Measurements from ENCODE around the gene KIAA1217.
"Not testable (repeated sequence)": the region's sequence is repeated elsewhere in the genome, so short reads cannot be mapped to it uniquely, and the experiment has no call there.

KIAA1217 gene

DNA sequence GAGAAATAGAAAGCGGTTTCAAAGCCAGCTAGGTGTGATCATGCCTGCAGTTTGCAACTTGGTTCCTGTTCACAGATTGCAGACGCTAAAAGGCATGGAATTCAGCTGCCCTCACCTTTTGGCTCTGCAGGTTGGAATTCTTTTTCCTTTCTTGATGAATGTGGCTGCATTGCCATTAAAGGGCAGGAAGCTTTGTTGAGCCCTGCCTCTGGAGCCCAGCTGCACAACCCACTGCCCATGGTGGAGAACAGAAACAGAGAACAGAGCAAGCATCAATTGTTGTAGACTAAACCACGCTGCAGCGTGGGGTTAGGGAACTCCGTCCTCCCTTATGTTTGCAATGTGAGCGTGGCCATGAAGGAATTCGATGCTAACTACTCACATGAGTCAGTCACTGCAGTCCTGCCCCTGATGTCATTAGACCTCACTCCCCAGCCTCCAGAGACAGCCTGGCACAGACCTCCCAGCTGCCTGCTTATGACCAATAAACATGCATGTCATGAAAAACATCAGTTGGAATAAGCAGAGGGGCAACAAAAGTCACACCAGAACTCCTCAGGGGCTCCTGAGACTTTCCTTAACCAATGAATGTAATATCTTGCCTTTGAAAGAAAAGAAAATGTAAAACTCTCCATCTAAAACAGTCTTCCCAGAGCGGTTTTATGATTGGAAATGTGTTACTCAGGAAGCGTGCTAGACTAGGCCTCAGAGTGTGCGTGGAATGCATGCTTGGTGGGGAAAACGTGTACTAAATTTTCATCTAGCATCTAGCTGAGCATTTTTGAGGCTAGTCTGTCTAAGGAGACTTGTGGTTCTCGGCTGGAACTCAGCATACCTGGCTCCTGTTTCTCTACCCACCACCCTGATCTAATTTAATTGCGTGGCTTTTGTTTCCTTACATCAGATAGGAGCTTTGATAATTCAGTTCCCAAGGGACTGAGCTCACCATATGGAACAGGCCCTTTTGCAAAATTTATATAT lies 232.2 kb downstream of the KIAA1217 start:
- peaks cover 9% of the 10 kb centered on the region in 2 donors for H3K27me3 Mint-ChIP-seq
- DNase-seq (no peak), ATAC-seq (replicated peaks) (no peak)
- H3K36me3 Mint-ChIP-seq (ENCODE audit: insufficient read depth), result no peaks in the 10 kb centered on the region
- H3K4me3 Mint-ChIP-seq, result no peak overlapping the region
- H3K4me1 Mint-ChIP-seq (ENCODE audit: low read depth in 2 of 2), result no peaks in the 10 kb centered on the region
- no peaks in the 10 kb centered on the region for H3K9me3 Mint-ChIP-seq
- H3K27ac Mint-ChIP-seq, result no peak overlapping the region

- H3K27me3 Mint-ChIP-seq, result peaks cover 9% of the 10 kb centered on the region in 2 donors
- DNase-seq (no peak), ATAC-seq (replicated peaks) (no peak)
- no peaks in the 10 kb centered on the region for H3K36me3 Mint-ChIP-seq (ENCODE audit: insufficient read depth)
- H3K9me3 Mint-ChIP-seq, result no peaks in the 10 kb centered on the region
- no peak overlapping the region for H3K27ac Mint-ChIP-seq
- H3K4me3 Mint-ChIP-seq, result no peak overlapping the region
- no peaks in the 10 kb centered on the region for H3K4me1 Mint-ChIP-seq (ENCODE audit: low read depth in 2 of 2)
Observed at GRCh38 chr10:24442234-24442633, 233.3 kb downstream of the KIAA1217 start.

DNA sequence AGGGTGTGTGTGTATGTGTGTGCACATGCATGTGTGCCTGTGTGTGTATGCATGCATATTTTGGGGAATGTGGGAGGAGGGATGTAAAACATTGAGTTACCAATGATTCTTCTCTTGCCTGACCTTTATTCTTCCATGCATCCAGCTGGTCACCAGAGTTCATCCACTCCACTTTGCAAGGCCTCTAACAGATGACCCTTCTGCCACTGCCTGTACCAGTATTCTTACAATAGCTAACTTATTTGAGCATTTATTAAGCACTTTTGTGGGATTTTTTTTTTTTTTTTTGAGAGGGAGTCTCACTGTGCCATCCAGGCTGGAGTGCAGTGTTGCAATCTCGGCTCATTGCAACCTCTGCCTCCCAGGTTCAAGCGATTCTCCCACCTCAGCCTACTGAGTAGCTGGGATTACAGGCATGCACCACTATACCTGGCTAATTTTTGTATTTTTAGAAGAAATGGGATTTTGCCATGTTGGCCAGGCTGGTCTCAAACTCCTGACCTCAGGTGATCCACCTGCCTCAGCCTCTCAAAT lies 233.8 kb downstream of the KIAA1217 start:
- ATAC-seq (replicated peaks); H3K4me1 Mint-ChIP-seq (ENCODE audit: low read depth in 2 of 2); DNase-seq; H3K27ac Mint-ChIP-seq; H3K9me3 Mint-ChIP-seq; H3K4me3 Mint-ChIP-seq; H3K36me3 Mint-ChIP-seq (ENCODE audit: insufficient read depth): not testable (repeated sequence)
- peaks cover 9 to 14% of the 10 kb centered on the region in 2 donors for H3K27me3 Mint-ChIP-seq

- no peak overlapping the region for H3K27ac Mint-ChIP-seq
- peaks cover 9 to 16% of the 10 kb centered on the region in 2 donors for H3K27me3 Mint-ChIP-seq
- H3K4me1 Mint-ChIP-seq (ENCODE audit: low read depth in 2 of 2), result no peaks in the 10 kb centered on the region
- ATAC-seq (replicated peaks), result no peak
- no peaks in the 10 kb centered on the region for H3K36me3 Mint-ChIP-seq (ENCODE audit: insufficient read depth)
- H3K4me3 Mint-ChIP-seq, result no peak overlapping the region
- DNase-seq, result no peak
- H3K9me3 Mint-ChIP-seq, result no peaks in the 10 kb centered on the region
Observed at GRCh38 chr10:24444337-24444736, 235.4 kb downstream of the KIAA1217 start.

DNA sequence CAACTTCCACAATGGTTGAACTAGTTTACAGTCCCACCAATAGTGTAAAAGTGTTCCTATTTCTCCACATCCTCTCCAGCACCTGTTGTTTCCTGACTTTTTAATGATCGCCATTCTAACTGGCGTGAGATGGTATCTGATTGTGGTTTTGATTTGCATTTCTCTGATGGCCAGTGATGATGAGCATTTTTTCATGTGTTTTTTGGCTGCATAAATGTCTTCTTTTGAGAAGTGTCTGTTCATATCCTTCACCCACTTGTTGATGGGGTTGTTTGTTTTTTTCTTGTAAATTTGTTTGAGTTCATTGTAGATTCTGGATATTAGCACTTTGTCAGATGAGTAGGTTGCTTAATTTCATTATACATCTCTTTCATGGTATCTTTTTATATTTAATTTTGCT lies 237.0 kb downstream of the KIAA1217 start:
- not testable (repeated sequence) for DNase-seq; ATAC-seq (replicated peaks); H3K36me3 Mint-ChIP-seq (ENCODE audit: insufficient read depth); H3K4me3 Mint-ChIP-seq; H3K9me3 Mint-ChIP-seq; H3K27ac Mint-ChIP-seq; H3K4me1 Mint-ChIP-seq (ENCODE audit: low read depth in 2 of 2)
- H3K27me3 Mint-ChIP-seq, result peaks cover 9 to 17% of the 10 kb centered on the region in 2 donors

DNA sequence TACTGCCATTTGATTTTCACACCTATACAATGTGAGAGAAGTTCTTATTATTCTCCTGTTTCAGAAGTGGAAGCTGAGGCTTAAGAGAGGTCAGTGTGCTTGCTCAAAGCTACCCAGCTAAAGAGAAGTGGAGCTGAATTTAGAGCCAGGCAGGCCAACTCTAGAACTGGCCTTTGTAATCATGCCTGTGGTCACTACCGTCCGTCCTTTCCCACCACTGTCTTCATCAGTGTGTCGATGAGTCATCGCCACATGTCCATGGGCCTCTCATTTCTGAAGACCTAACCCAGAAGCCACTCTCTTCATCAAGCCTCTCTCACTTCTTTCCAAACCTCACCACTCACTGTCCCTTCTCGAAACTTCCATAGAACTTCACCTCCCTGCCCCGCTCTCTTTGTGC lies 237.8 kb downstream of the KIAA1217 start:
- Mint-ChIP-seq H3K27ac (no peak overlapping the region), H3K36me3 (ENCODE audit: insufficient read depth) (no peaks in the 10 kb centered on the region), H3K9me3 (no peaks in the 10 kb centered on the region), H3K4me1 (ENCODE audit: low read depth in 2 of 2) (peaks cover 0 to 5% of the 10 kb centered on the region in 2 donors), H3K4me3 (no peak overlapping the region), H3K27me3 (peaks cover 9 to 25% of the 10 kb centered on the region in 2 donors)
- DNase-seq (no peak), ATAC-seq (replicated peaks) (no peak)

GRCh38 chr10:24448351-24448999 lies 239.5 kb downstream of the KIAA1217 start:
- Mint-ChIP-seq H3K4me1 (ENCODE audit: low read depth in 2 of 2) (peaks cover 0 to 6% of the 10 kb centered on the region in 2 donors), H3K27me3 (peaks cover 5 to 23% of the 10 kb centered on the region in 2 donors), H3K36me3 (ENCODE audit: insufficient read depth) (no peaks in the 10 kb centered on the region), H3K27ac (no peak overlapping the region), H3K4me3 (no peak overlapping the region), H3K9me3 (no peaks in the 10 kb centered on the region)
- ATAC-seq (replicated peaks) (no peak), DNase-seq (no peak)

DNA sequence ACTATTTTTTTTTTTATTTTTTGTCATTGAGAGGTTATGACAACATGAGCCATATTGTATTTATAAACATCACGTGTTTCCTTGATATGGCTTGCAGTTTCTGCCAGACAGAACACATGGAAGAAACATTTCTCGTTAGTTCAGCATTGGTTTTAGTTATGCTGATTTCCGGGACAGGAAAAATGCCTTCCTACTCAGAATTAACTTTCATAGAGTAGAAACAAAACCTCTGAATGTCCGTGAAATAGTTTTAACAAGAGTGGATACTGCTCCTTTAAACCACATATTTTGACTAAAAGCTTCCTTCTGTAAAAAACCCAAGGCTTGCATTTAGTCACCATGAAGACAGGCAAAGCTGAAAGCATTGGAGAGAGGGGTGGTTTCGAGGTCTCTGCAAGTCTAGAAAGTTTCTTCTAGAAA lies 240.4 kb downstream of the KIAA1217 start:
- Mint-ChIP-seq H3K27me3 (peaks cover 0 to 29% of the 10 kb centered on the region in 2 donors), H3K36me3 (ENCODE audit: insufficient read depth) (no peaks in the 10 kb centered on the region), H3K4me3 (no peak overlapping the region), H3K9me3 (no peaks in the 10 kb centered on the region), H3K4me1 (ENCODE audit: low read depth in 2 of 2) (peaks cover 0 to 6% of the 10 kb centered on the region in 2 donors), H3K27ac (no peak overlapping the region)
- no peak for DNase-seq
- no peak for ATAC-seq (replicated peaks)

DNA sequence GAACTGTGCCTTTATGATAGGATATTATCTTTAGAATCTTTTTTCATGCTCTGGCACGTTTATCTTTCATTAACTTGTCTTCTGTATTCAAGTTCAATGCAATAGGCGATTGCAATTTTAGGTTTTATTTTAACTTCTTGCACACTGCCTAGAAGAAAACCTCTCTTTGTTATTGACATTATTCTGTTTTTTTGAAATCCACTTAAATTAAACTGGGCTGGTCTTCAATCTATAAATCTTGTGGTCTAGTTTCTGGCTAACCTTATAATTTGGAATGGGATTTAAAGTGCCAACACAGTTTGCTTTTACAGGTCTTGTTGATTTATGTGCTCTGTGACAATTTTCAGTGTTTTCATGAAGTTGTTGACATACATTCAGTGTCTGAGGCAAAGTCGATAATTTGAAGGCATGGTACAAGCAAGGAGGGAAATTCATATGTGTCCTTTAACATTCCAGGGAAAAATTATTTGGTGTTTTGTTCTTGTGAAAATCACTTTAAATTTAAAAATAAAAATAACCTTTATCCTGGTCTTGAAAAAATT lies 240.9 kb downstream of the KIAA1217 start:
- Mint-ChIP-seq H3K4me1 (ENCODE audit: low read depth in 2 of 2) (peaks cover 0 to 6% of the 10 kb centered on the region in 2 donors), H3K27me3 (peaks cover 0 to 33% of the 10 kb centered on the region in 2 donors), H3K4me3 (no peak overlapping the region), H3K27ac (no peak overlapping the region), H3K9me3 (no peaks in the 10 kb centered on the region), H3K36me3 (ENCODE audit: insufficient read depth) (no peaks in the 10 kb centered on the region)
- DNase-seq, result no peak
- no peak for ATAC-seq (replicated peaks)

DNA sequence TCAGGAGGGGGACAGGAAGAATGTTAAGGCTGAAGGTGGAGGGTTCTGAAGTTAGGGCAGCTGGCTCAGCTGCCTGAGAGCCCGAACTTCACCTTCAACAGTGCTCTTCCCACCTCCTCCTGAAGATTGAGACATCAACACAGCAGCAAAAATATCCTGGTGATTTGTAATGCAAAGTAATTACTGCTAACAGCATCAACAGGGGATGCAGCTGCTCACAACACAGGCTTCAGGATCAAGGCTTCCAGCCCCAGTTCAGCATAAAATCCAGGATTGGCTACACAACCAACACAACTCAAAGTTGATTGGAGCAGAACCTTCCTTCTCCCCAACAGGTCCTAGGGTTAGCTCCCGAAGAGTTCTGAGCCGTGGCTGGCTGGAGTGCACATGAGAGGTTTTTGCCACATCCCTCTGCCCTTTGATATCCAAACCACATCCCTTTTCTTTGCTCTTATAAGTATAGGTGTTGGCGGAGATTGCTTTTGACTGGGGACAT lies 242.4 kb downstream of the KIAA1217 start:
- Mint-ChIP-seq H3K36me3 (ENCODE audit: insufficient read depth) (no peaks in the 10 kb centered on the region), H3K9me3 (no peaks in the 10 kb centered on the region), H3K27me3 (peaks cover 4 to 45% of the 10 kb centered on the region in 2 donors), H3K4me1 (ENCODE audit: low read depth in 2 of 2) (peaks cover 0 to 6% of the 10 kb centered on the region in 2 donors), H3K27ac (no peak overlapping the region), H3K4me3 (peak overlapping the region in 1 of 2 donors; percentile 27)
- ATAC-seq (replicated peaks), result no peak
- no peak for DNase-seq

DNA sequence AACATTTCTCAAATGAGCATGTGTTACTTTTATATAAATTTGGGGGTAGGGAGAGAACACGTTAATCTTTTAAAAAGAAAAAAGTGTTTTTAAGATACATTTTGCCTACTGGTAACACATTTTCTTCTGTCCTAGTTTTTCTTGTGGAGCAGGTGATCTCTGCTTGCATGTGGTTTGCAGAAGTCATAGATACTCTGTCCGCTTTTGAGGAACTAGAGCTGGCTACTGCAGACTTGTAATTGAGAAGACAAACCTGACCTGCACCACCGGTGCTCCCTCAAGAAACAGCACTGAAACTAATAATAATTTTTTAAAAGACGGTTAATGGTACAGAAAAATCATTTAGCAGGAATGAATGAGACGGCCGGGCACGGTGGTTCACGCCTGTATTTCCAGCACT lies 243.1 kb downstream of the KIAA1217 start:
- ATAC-seq (replicated peaks), result no peak
- Mint-ChIP-seq H3K36me3 (ENCODE audit: insufficient read depth) (no peaks in the 10 kb centered on the region), H3K4me1 (ENCODE audit: low read depth in 2 of 2) (peaks cover 0 to 6% of the 10 kb centered on the region in 2 donors), H3K27me3 (peaks cover 5 to 45% of the 10 kb centered on the region in 2 donors), H3K9me3 (no peaks in the 10 kb centered on the region), H3K27ac (no peak overlapping the region), H3K4me3 (no peak overlapping the region)
- no peak for DNase-seq

DNA sequence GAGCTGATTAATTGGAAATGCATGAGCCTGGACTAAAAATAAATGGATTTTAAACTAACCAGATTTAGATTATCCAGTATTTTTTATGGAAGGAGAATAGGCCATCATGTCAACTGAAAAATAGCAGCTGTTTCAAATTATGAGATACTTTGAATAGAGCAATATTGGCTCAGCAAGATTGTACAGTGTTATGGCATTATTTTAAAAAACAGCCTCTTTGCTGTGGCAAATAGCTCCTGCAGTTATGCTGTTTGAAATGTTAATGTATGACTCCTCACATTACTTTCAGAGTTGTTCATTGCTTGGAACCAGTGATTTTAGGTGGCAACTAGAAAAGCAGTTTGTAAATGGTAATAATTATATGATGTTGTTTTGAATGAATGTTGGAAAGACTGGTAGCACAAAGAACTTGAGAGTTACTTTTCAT lies 244.5 kb downstream of the KIAA1217 start:
- Mint-ChIP-seq H3K4me1 (ENCODE audit: low read depth in 2 of 2) (peaks cover 0 to 6% of the 10 kb centered on the region in 2 donors), H3K4me3 (no peak overlapping the region), H3K27me3 (peaks cover 14 to 47% of the 10 kb centered on the region in 2 donors), H3K9me3 (no peaks in the 10 kb centered on the region), H3K36me3 (ENCODE audit: insufficient read depth) (no peaks in the 10 kb centered on the region), H3K27ac (no peak overlapping the region)
- ATAC-seq (replicated peaks) (no peak), DNase-seq (no peak)

- Mint-ChIP-seq H3K27me3 (peaks cover 16 to 52% of the 10 kb centered on the region in 2 donors), H3K4me1 (ENCODE audit: low read depth in 2 of 2) (peaks cover 0 to 6% of the 10 kb centered on the region in 2 donors), H3K9me3 (no peaks in the 10 kb centered on the region), H3K27ac (no peak overlapping the region), H3K36me3 (ENCODE audit: insufficient read depth) (no peaks in the 10 kb centered on the region), H3K4me3 (no peak overlapping the region)
- no peak for ATAC-seq (replicated peaks)
- no peak for DNase-seq
Observed at GRCh38 chr10:24453973-24454372, 245.0 kb downstream of the KIAA1217 start.
